ENCODE data around the gene LCMT1.

GRCh38 chr16:25134166-25134700 lies 22.7 kb downstream of the LCMT1 start:
- TF ChIP-seq, protein P1, sequence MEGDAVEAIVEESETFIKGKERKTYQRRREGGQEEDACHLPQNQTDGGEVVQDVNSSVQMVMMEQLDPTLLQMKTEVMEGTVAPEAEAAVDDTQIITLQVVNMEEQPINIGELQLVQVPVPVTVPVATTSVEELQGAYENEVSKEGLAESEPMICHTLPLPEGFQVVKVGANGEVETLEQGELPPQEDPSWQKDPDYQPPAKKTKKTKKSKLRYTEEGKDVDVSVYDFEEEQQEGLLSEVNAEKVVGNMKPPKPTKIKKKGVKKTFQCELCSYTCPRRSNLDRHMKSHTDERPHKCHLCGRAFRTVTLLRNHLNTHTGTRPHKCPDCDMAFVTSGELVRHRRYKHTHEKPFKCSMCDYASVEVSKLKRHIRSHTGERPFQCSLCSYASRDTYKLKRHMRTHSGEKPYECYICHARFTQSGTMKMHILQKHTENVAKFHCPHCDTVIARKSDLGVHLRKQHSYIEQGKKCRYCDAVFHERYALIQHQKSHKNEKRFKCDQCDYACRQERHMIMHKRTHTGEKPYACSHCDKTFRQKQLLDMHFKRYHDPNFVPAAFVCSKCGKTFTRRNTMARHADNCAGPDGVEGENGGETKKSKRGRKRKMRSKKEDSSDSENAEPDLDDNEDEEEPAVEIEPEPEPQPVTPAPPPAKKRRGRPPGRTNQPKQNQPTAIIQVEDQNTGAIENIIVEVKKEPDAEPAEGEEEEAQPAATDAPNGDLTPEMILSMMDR (IDR thresholded peaks at IDR 0.05) = no peak
- TF ChIP-seq POLR2A (IDR thresholded peaks at IDR 0.05) = no peak

All from ovary (tissue), 3 donors.